Measurements from ENCODE around the gene LPO.

LPO gene

GRCh38 chr17:58317421-58318064 lies 79.2 kb downstream of the LPO start:
- peak; percentile 58 for DNase-seq (ENCODE audit: low read depth)

- DNase-seq (ENCODE audit: low read depth): no peak
Measured at GRCh38 chr17:58318065-58318481, 79.7 kb downstream of the LPO start.
